Cerebellar nuclear complex (tissue), 1 donor: ENCODE data around the gene LRP1B.

ENCODE experiments used
- DNase-seq, 2 experiments: peaks; one replicate each; lab custom pipeline; 2025; lab: John Stamatoyannopoulos, UW

Gene LRP1B

DNA sequence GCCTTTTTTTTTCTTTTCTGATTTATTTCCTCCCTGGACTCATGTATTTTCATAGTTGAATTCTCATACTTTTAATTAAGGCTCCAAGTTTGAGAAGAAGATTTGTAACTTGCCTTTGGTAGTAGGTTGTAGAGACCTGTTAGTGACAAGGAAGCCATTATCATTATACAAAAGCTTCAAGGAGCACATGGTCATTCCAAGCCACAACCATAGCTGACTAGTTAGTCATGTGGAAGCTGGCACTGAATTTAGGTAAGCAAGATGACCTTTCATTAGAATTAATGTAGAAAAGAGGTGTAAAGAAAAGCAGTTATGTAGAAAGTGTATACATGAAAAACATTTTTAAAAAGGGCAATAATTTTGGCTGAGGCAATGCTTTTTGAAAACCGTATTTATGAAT, 89.7 kb downstream of the LRP1B start:
- DNase-seq, result no peak

GRCh38 chr2:142040556-142040955, 90.3 kb downstream of the LRP1B start:
- DNase-seq, result no peak

GRCh38 chr2:142038826-142039225, 92.0 kb downstream of the LRP1B start:
- DNase-seq, result no peak

DNA sequence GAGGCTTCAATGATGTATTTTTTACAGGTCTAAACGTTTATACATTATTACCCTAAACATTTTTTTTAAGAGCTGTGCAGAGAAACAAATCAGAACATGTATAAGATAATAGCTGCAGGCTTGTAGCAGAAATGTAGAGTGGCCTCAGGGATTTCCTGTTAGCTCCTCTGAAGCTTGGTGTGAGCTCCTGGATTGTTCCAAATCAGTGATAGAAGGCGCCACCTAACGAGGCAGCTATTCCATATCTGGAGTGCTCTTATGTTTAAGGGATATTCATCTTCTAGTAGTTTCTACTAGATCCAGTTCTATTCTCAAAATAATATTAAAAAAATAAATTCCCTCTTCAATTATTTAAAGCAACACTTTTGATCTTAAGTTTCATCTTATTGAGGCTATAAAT, 93.1 kb downstream of the LRP1B start:
- DNase-seq, result no peak

GRCh38 chr2:142037066-142037465, 93.8 kb downstream of the LRP1B start:
- no peak for DNase-seq

DNA sequence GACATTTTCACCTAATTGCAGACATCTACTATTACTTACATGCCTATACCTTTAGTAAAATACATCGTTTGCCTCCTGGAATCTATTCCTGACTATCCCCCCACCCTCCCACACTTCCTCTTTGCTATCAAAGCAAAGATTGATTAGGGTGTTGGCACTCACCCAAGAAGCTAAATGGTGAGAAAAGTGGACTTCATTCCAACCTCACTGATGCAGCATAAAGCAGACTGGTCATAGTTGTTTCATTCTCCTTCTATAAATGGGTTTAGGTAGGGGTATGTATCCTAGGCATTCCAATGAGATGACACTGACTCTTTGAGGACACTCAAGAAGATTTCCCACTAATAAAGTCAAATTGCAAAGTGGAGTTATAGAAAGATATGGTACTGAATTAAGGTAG, 97.4 kb downstream of the LRP1B start:
- DNase-seq, result no peak

DNA sequence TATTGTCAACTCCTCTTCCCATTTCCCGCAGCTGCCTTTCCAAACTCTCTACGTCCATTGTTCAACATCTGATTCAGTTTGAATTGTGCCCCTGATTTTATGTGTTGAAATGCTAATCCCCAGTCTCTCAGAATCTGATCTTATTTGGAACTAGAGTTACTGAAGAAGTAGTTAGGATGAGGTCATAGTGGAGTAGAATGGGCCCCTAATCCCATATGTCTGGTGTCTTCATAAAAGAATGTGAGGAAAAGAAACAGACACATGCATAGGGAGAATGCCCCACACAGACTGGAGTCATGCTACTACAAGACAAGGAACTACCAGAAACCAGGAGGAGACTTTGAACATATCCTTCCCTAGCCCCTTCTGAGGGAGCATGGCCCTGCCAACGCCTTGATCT, 99.2 kb downstream of the LRP1B start:
- DNase-seq, result no peak

- DNase-seq, result no peak
Measured at GRCh38 chr2:142030735-142031134, 100.1 kb downstream of the LRP1B start.

GRCh38 chr2:142029974-142030373, 100.8 kb downstream of the LRP1B start:
- DNase-seq, result no peak

GRCh38 chr2:142025394-142025793, 105.4 kb downstream of the LRP1B start:
- DNase-seq, result no peak

DNA sequence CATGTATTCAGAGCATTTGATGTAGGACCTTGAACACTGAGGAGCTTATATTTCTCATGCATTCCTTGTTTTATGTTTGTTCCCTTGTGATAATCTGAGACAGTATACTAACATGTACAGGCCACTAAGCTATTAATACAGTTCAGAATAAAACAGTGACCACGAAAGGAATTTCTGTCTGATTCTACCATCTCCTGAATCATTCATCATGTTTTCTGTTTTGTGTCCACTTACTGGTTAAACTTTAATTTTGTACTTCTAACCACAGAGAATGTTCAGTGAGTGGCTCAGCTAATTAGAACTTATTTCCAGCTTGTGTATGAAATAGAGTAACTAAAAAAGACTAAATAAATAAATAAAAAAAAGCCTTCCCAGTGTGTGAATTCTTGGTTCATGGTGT, 110.4 kb downstream of the LRP1B start:
- no peak for DNase-seq

DNA sequence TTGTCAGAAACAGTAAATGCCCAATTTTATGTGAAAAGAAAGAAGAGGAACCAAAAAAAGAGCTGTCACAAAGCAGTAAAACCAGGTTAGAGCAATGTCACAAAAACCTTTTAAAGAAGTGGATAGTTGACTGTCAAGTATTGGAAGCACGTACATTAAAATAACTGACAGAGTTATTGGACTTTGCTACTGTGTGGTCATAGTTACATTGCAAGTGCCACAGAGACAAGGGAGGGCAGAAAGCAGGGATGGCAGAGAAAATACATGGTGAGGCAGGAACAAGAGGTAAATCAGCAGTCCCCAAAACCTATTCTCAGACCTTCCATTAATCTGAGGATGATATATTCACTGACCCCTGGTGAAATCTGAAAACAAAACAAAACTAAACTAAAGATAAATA, 116.3 kb downstream of the LRP1B start:
- DNase-seq, result no peak

GRCh38 chr2:142012797-142013196, 118.0 kb downstream of the LRP1B start:
- no peak for DNase-seq

GRCh38 chr2:142010477-142011270, 120.1 kb downstream of the LRP1B start:
- DNase-seq, result no peak

GRCh38 chr2:142008135-142008744, 122.6 kb downstream of the LRP1B start:
- DNase-seq, result no peak

DNA sequence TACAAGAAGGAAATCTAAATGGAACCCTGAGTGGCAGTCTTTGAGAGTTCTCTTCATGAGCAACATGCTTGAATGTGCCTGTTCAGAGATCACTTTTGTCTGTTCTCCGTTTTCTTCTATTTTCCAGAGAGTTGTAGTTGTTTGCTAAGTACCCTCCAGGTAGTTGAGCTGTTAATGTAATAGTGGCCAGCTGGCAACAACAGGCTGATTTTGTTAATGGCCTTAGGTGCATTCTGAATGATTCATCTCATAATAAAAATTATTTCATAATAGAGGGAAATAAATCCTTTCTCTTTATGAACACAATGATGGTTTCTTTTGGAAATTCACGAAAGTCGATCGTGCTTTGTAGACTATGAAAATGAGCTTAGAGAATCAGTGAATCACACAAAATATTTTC, 136.8 kb downstream of the LRP1B start:
- no peak for DNase-seq

GRCh38 chr2:141992695-141993094, 138.1 kb downstream of the LRP1B start:
- no peak for DNase-seq

- no peak for DNase-seq
Measured at GRCh38 chr2:141968433-141968832, 162.4 kb downstream of the LRP1B start.

- no peak for DNase-seq
Measured at GRCh38 chr2:141967980-141968379, 162.8 kb downstream of the LRP1B start.

DNA sequence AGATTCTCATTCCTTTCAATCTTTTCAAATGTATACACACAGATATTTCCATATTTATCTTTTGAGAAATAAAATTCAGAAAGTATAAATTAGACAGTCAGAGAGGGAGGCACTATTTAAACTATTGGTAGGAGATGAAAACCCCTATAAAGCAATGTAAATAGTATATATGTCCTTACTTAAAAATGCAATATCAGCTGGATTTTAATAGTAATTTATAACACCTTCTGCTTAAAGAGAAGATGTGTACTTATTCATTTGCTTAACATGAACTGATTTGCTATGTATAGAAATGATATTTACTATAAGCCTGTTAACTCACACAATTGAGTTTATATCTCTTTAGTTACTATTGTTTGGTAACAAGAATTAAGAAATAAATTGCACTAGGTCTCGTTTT, 163.3 kb downstream of the LRP1B start:
- no peak for DNase-seq

- no peak for DNase-seq
Measured at GRCh38 chr2:141959941-141960340, 170.9 kb downstream of the LRP1B start.

DNA sequence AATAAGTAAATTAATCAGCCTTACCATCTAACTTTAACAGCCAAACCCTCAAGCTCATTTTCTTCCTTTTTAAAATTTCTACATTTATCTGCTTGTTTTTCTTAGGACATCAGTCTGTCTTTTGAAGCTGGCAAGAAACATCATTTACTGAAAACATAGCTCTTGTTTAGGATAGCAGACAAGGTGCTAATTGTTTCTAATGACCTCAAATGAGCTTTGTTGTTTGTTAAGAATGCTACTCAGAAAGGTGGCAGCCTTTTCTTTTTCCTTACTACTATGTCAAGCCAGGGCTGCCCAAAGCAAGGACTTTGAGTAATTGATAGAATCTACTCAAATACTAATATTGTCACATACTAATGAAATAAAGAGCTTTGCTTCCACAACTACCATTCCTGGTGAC, 171.8 kb downstream of the LRP1B start:
- no peak for DNase-seq

- DNase-seq, result peak in 1 of 2 experiments; percentile 9
Measured at GRCh38 chr2:141957827-141958450, 172.9 kb downstream of the LRP1B start.
